ENCODE measurements around the gene CALML6. TPM values are rescaled to one million over a fixed set of nuclear protein-coding genes. Genes with fewer than 3 reads are reported as not detected.
A peak's percentile ranks its signal among the peaks of the same experiment; 100 is the strongest.

The CALML6 gene
- total and polyA plus RNA-seq, 2 of the 8 experiments (the other 6 are each of a cell fraction or from before 2014, with no cell fraction given), result 0.54 to 1.3 TPM

GRCh38 chr1:1921459-1921862, 6.4 kb downstream of the CALML6 start:
- Histone ChIP-seq H3K14ac (ENCODE audit: insufficient read length) (no peak overlapping the region), H3K27me3 (replicated peaks in 1 of 4; ENCODE audit: control insufficient read depth in 3 of 4, extremely low read depth in 1 of 4, insufficient read depth in 3 of 4, low read length in 3 of 4) (peaks cover 0 to 2% (median under 1%) of the 10 kb centered on the region in 4 experiments; a peak in 2 of 7 replicates), H3K27ac (ENCODE audit: low read depth, low read length) (no peak overlapping the region), H3K18ac (ENCODE audit: extremely low read depth, low read length) (no peak overlapping the region), H2AK5ac (ENCODE audit: low read depth, low read length) (peak overlapping the region; percentile 39; the same call in 1 of the 2 replicates), H3K4me1 (replicated peaks in 1 of 4; ENCODE audit: control insufficient read depth in 3 of 4, insufficient read depth in 4 of 4, low read length in 3 of 4) (peaks cover 0 to 15% (median 10%) of the 10 kb centered on the region in 4 experiments; a peak in 6 of 7 replicates), H3K36me3 (ENCODE audit: control insufficient read depth in 2 of 4, insufficient read depth in 4 of 4, low read length in 3 of 4) (no peaks in the 10 kb centered on the region), H2BK15ac (ENCODE audit: low read length) (no peak overlapping the region), H3K23me2 (ENCODE audit: low read depth, low read length) (peaks cover 4% of the 10 kb centered on the region; the same call in 1 of the 2 replicates), H2BK120ac (replicated peaks; ENCODE audit: low read depth, low read length) (no peak overlapping the region), H4K5ac (ENCODE audit: insufficient read length, low read depth, low read length) (no peak overlapping the region), H3K23ac (ENCODE audit: insufficient read length) (no peak overlapping the region), H3K9ac (replicated peaks in 1 of 4; ENCODE audit: extremely low read depth in 1 of 4, low read depth in 3 of 4, low read length in 3 of 4) (no peak overlapping the region), H4K8ac (ENCODE audit: extremely low read depth, insufficient read depth, low read length) (no peak overlapping the region), H3K79me2 (ENCODE audit: control insufficient read depth in 1 of 2, insufficient read depth in 2 of 2, low read length in 2 of 2) (no peaks in the 10 kb centered on the region), H2AFZ (ENCODE audit: low read length) (no peak overlapping the region), H2BK12ac (ENCODE audit: low read depth, low read length) (no peak overlapping the region), H3K4ac (replicated peaks; ENCODE audit: insufficient read length, low read depth, low read length) (no peak overlapping the region), H2BK20ac (ENCODE audit: low read length) (no peak overlapping the region), H2BK5ac (ENCODE audit: low read depth, low read length) (no peak overlapping the region), H3K4me3 (ENCODE audit: extremely low read depth in 1 of 4, insufficient read depth in 2 of 4, low read depth in 3 of 4, low read length in 4 of 4) (no peak overlapping the region), H4K20me1 (replicated peaks in 1 of 2; ENCODE audit: control insufficient read depth in 1 of 2, insufficient read depth in 2 of 2, low read length in 2 of 2) (no peaks in the 10 kb centered on the region), H3K4me2 (ENCODE audit: insufficient read depth in 1 of 2, low read depth in 2 of 2, low read length in 2 of 2) (no peak overlapping the region), H3K9me3 (ENCODE audit: insufficient read depth in 2 of 2, low read depth in 1 of 2, low read length in 1 of 2) (peaks cover 0 to 10% of the 10 kb centered on the region in 2 experiments; a peak in 1 of 4 replicates), H4K91ac (replicated peaks; ENCODE audit: insufficient read length, low read length) (no peak overlapping the region), H3K79me1 (ENCODE audit: low read depth, low read length) (no peaks in the 10 kb centered on the region), H3K56ac (replicated peaks; ENCODE audit: insufficient read length, low read depth, low read length) (no peak overlapping the region)
- no peak for DNase-seq (ENCODE audit: low read depth in 1 of 2, low spot score in 2 of 2)
- ChIA-PET CTCF (ENCODE audit: partially characterized antibody) (interaction anchor here (0.6 to 1.3 kb wide), 5 partner anchors 20 to 309 kb away, joined by 3 to 8 read pairs (median 4); no protein-coding TSS in a partner anchor), POLR2A (ENCODE audit: partially characterized antibody) (interaction anchor here (2.6 kb wide), 1 partner anchor 9 kb away, joined by 14 read pairs; no protein-coding TSS in a partner anchor)
- WGBS, 2 experiments (ENCODE audit: extremely low coverage in 1 of 2, insufficient coverage in 1 of 2, insufficient read length in 1 of 2, insufficient replicate concordance in 2 of 2, low coverage in 1 of 2, low lambda C conversion rate in 2 of 2, missing lambda C conversion rate in 1 of 2), result 82% methylated on average over 6 of the region's 6 CpGs; no CpG with 5 or more reads in 1 of the 2 experiments
- no peak for FAIRE-seq
- TF ChIP-seq ASH2L (IDR thresholded peaks at IDR 0.05; ENCODE audit: low read length) (no peak), EGR1 (IDR thresholded peaks at IDR 0.05; ENCODE audit: borderline replicate concordance, low read depth, low read length) (no peak), CBX5 (IDR thresholded peaks at IDR 0.05; ENCODE audit: low read depth, low read length) (no peak), POLR2AphosphoS5 (IDR thresholded peaks at IDR 0.05; ENCODE audit: low read depth, low read length) (no peak), RBBP5 (IDR thresholded peaks at IDR 0.05; ENCODE audit: borderline replicate concordance, low read depth, low read length) (no peak), BCL11A (IDR thresholded peaks at IDR 0.05; ENCODE audit: low read depth in 2 of 2, low read length in 2 of 2) (no peak), NRF1 (IDR thresholded peaks at IDR 0.05; ENCODE audit: low read depth, low read length) (no peak), SIRT6 (IDR thresholded peaks at IDR 0.05; ENCODE audit: low read length) (no peak)
- TF ChIP-seq, protein P1, sequence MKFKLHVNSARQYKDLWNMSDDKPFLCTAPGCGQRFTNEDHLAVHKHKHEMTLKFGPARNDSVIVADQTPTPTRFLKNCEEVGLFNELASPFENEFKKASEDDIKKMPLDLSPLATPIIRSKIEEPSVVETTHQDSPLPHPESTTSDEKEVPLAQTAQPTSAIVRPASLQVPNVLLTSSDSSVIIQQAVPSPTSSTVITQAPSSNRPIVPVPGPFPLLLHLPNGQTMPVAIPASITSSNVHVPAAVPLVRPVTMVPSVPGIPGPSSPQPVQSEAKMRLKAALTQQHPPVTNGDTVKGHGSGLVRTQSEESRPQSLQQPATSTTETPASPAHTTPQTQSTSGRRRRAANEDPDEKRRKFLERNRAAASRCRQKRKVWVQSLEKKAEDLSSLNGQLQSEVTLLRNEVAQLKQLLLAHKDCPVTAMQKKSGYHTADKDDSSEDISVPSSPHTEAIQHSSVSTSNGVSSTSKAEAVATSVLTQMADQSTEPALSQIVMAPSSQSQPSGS (IDR thresholded peaks at IDR 0.05; ENCODE audit: low read length), result no peak
